ENCODE measurements around the gene DPH1. TPM values are rescaled to one million over a fixed set of nuclear protein-coding genes. Genes with fewer than 3 reads are reported as not detected.

DPH1 gene
- total RNA-seq, 1 experiment from 2014 or later: 11.1 TPM

DNA sequence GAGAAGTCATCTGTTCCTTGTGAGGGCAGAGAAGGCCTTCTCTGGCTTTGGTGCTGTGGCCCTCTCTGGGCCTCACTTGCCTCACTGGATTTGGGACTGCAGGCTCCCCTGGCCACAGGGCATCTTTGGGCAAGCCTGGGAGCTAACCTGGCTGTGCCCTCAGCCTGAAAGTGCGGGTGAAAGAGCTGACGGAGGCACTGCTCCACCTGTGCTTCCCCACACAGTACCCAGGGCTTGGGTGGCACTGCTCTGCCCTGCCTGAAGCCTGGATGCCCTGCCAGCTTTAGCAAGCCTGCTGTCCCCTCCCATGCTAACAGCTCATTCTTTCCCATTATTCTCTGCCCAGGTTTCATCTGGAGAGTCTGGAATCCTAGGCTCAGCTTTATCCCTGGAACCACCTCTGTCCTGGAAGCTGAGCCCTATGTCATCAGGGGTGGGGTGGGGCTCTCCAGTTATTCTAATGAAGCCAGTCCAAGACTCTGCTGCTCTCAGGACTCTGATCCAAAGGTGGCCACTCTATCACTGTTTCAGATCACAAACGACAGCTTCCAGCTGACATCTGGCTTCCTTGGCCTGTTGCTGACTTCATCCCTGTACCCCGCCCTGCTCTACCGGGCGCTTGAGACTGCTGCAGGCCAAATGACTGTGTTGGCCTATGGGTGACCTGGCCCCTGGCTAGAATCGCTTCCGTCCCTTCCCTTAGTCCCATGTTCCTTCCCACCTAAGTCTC is 54.2 kb downstream of the DPH1 start:
- peak; percentile 35 for DNase-seq (ENCODE audit: low read depth)
- in situ Hi-C loops (cut with HindIII; ENCODE audit: low pct_unique_long_range_greater_than_20kb, low sequenced_read_pairs): no loop called here

DNA sequence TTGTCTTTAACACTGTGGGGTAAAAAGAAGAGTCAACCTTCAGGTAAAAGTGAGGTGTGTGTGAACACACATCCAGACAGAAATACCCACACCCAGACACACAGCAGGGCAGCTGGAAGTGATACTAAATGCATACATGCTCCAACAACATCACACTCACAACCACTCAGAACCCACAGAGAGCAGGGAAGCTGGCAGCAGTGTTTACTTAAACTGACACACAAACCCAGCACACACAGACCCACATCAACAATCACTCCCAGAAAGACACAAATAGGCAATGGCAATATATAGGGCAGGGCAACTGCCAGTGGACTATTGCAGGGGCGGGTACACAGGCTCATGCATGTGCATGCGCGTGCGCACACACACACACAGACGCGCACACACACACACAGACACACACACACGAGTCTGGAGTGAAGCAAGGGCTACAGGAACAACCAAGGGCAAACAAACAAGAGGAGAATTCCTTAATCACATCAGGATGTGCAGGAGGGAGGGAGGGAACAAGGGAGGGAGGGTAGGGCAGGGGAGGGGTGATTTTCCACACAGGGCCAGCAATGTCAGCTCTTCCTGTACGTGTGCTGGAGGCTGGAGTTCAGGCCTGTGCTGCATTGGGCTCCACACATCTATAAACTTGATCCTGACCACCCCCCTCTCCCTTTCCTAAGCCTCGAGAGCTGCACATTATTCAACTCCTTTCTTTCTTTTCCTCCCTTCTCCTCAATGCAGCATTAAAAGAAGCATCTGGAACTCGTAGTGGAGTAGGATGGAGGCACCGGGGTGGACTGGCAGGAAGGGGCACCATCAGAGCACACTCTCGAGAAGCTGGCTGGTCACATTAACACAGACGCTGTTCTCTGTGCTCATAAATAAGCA is 55.1 kb downstream of the DPH1 start:
- in situ Hi-C loops (cut with HindIII; ENCODE audit: low pct_unique_long_range_greater_than_20kb, low sequenced_read_pairs): no loop called here

GRCh38 chr17:2085648-2085949 is 55.6 kb downstream of the DPH1 start:
- in situ Hi-C loops (cut with HindIII; ENCODE audit: low pct_unique_long_range_greater_than_20kb, low sequenced_read_pairs): no loop called here
- no peak for DNase-seq (ENCODE audit: low read depth)

More for the DNA sequence above, 55.1 kb downstream of the DPH1 start:
- DNase-seq (ENCODE audit: low read depth): no peak

DNA sequence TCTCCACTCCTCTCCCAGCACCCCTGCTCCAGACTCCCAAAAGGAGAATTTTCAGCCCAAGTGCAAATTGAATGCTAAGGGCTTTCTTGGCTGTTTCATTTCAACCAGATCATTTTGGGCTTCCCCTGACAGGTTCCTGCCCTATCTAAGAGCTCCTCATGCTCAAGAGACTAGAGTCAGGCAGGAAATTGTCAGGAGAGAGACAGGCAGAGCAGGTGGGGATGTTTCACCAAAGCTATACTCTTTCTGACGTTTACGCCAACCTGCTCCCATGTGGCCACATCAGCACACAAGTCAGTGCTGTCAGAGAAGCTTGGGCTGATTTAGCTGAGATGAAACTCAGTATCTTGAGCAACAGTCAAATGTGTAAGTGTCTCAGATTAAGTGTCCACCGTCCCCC is 56.4 kb downstream of the DPH1 start:
- in situ Hi-C loops (cut with HindIII; ENCODE audit: low pct_unique_long_range_greater_than_20kb, low sequenced_read_pairs): no loop called here
- DNase-seq (ENCODE audit: low read depth): no peak

DNA sequence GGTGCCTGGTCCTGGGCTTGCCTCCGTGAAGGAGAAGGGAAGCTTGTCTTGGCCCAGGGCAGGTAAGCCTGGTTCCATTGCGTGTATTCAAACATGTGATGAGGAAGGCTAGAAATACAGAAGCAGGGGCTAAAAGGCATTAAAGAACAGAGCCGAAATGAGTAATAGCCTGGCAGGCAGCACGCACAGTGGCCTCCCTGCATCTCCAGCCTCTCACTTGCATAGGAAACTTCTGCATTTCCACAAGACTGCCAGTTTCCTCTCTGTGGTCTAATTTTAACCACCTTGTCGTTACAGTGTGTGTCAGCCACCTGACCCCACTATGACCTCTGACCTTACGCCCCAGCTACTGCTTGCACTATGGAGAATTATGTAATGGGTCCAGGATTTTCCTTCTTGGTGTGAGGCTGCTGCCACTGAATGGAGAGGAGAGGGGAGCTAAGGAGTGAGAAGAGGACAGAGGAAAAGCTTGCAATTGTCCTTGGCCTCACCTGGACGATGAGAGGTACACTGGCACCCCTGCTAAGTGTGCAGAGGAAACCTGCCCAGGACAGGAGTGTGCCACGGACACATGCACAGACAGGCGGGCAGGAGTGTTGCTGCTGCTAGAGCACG is 57.8 kb downstream of the DPH1 start:
- DNase-seq (ENCODE audit: low read depth): no peak
- in situ Hi-C loops (cut with HindIII; ENCODE audit: low pct_unique_long_range_greater_than_20kb, low sequenced_read_pairs): no loop called here

DNA sequence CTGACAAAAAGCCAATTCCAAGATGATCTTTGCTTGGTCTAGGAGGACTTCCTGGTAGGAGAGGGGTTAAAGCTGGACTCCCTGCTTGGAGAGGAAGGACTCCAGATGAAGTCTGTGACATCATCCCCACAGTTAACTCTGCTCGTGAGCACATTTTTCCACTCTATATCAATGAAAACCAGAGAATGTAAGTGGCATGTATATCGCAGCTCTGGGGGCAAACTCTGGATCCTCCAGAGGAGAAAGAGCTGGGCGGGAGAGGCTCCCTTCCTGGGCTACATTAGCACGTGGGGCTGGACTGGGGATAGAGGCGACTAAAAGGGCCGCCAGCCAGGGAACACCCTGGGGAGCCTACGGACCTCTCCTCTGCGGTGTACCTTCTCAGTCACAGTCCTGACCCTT is 59.1 kb downstream of the DPH1 start:
- DNase-seq (ENCODE audit: low read depth): no peak
- in situ Hi-C loops (cut with HindIII; ENCODE audit: low pct_unique_long_range_greater_than_20kb, low sequenced_read_pairs): no loop called here

- in situ Hi-C loops (cut with HindIII; ENCODE audit: low pct_unique_long_range_greater_than_20kb, low sequenced_read_pairs): no loop called here
- no peak for DNase-seq (ENCODE audit: low read depth)
Observed at GRCh38 chr17:2090210-2090641, 60.3 kb downstream of the DPH1 start.

- peak; percentile 21 for DNase-seq (ENCODE audit: low read depth)
- in situ Hi-C loops (cut with HindIII; ENCODE audit: low pct_unique_long_range_greater_than_20kb, low sequenced_read_pairs): no loop called here
Observed at GRCh38 chr17:2090804-2091534, 61.0 kb downstream of the DPH1 start.

DNA sequence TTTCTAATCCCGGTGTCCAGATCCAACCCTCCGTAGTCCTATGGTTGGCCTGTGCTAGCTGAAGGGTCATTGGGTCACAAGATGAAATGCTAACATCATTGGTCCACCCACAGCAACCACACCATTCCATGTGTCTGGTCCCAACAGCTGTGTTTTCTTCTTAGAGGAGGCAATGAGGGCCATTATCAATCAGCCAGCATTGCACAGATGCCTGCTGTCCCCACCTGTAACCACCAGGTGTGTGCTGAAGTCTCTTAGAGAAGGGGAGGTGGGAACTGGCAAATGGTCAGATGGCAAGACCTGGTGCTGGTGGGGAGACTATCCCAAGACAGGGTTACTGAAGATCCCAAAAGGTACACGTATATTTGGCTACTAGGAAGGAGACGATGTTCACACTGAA is 62.3 kb downstream of the DPH1 start:
- no peak for DNase-seq (ENCODE audit: low read depth)
- in situ Hi-C loops (cut with HindIII; ENCODE audit: low pct_unique_long_range_greater_than_20kb, low sequenced_read_pairs): no loop called here

DNA sequence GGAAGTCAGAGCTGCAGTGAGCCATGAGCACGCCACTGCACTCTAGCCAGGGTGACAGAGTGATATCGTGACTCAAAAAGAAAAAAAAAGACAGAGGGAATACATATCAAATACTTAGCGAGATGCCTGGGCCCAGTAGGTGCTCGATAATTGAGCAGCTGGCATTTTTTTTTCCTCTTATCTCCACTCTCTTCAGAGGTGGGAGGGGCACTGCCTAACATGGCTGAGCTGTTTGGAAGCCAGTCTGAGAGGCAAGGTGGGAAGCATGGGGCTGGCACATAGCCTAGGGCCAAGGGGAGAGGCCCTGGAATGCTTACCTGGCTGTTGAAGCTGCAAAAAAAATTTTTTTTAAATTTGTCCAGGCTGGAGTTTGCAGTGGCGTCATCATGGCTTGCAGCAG is 63.4 kb downstream of the DPH1 start:
- DNase-seq (ENCODE audit: low read depth): no peak
- in situ Hi-C loops (cut with HindIII; ENCODE audit: low pct_unique_long_range_greater_than_20kb, low sequenced_read_pairs): no loop called here

Other genes starting within 250 kb of the DPH1 start
- 4.7 and 18.3 TPM in 2 replicates for gene SMYD4, start 200.3 kb upstream of the DPH1 start, total RNA-seq (2014; rRNA removed; shearing (Covaris generic); ENCODE audit: low replicate concordance)
- 62.7 and 68.7 TPM in 2 replicates for gene RPA1, start 200.1 kb upstream of the DPH1 start, total RNA-seq (2014; rRNA removed; shearing (Covaris generic); ENCODE audit: low replicate concordance)
- 8.1 and 12.2 TPM in 2 replicates for gene RTN4RL1, start 4.8 kb upstream of the DPH1 start, total RNA-seq (2014; rRNA removed; shearing (Covaris generic); ENCODE audit: low replicate concordance)
- gene OVCA2, start 11.9 kb downstream of the DPH1 start, total RNA-seq (2014; rRNA removed; shearing (Covaris generic); ENCODE audit: low replicate concordance): 39.9 and 53.1 TPM in 2 replicates
- gene HIC1, start 24.9 kb downstream of the DPH1 start, total RNA-seq (2014; rRNA removed; shearing (Covaris generic); ENCODE audit: low replicate concordance): not detected in 2 replicates